MM.1S (cell line): ENCODE measurements around the gene PPP4R3A.

Experiments used
- DNase-seq: peaks from one replicate; pipeline ENCODE4 v3.0.0-alpha.2; 2015
- H2AFZ ChIP-seq: fragments of 300-600 bp; sonication (generic); 2 replicates; pipeline ENCODE4 v1.6.0; 2016; ENCODE audit warnings: antibody characterized with exemption, low read length
- H3F3A ChIP-seq: fragments of 300-600 bp; sonication (generic); 2 replicates; pipeline ENCODE4 v1.6.1; 2016; ENCODE audit warnings: mild to moderate bottlenecking, antibody characterized with exemption, low read length, moderate library complexity, mixed read lengths; ENCODE audit not compliant: insufficient read depth
- H3K27ac ChIP-seq: fragments of 300-600 bp; sonication (generic); 2 replicates; pipeline ENCODE4 v1.5.1; 2016; ENCODE audit warnings: mild to moderate bottlenecking, low read length
- H3K27me3 ChIP-seq: fragments of 300-600 bp; sonication (generic); replicated peaks from 2 replicates; pipeline ENCODE4 v1.6.0; 2016; ENCODE audit warnings: low read length; ENCODE audit not compliant: insufficient read depth
- H3K36me3 ChIP-seq: fragments of 300-600 bp; sonication (generic); replicated peaks from 2 replicates; pipeline ENCODE4 v1.6.1; 2016; ENCODE audit warnings: mild to moderate bottlenecking, low read length, mixed read lengths; ENCODE audit not compliant: insufficient read depth
- H3K4me1 ChIP-seq: fragments of 300-600 bp; sonication (generic); 2 replicates; pipeline ENCODE4 v1.6.1; 2016; ENCODE audit warnings: low read length, mixed read lengths
- H3K4me2 ChIP-seq: fragments of 300-600 bp; sonication (generic); 2 replicates; pipeline ENCODE4 v1.6.0; 2016; ENCODE audit warnings: low read depth, low read length
- H3K4me3 ChIP-seq: fragments of 300-600 bp; sonication (generic); 2 replicates; pipeline ENCODE4 v1.5.1; 2016; ENCODE audit warnings: low read length, mixed read lengths
- H3K79me2 ChIP-seq: fragments of 300-600 bp; sonication (generic); 2 replicates; pipeline ENCODE4 v1.6.1; 2016; ENCODE audit warnings: mixed run types, low read length, mixed read lengths
- H3K9ac ChIP-seq: fragments of 300-600 bp; sonication (generic); 2 replicates; pipeline ENCODE4 v1.6.1; 2016; ENCODE audit warnings: low read length, mixed read lengths
- H3K9me2 ChIP-seq: fragments of 300-600 bp; sonication (generic); replicated peaks from 2 replicates; pipeline ENCODE4 v1.6.1; 2016; ENCODE audit warnings: mild to moderate bottlenecking, low read length, mixed read lengths; ENCODE audit not compliant: insufficient read depth
- H3K9me3 ChIP-seq: fragments of 300-600 bp; sonication (generic); replicated peaks from 2 replicates; pipeline ENCODE4 v1.6.1; 2016; ENCODE audit warnings: mild to moderate bottlenecking, low read length, mixed read lengths; ENCODE audit not compliant: insufficient read depth
- H4K20me1 ChIP-seq: fragments of 300-600 bp; sonication (generic); 2 replicates; pipeline ENCODE4 v1.6.1; 2016; ENCODE audit warnings: mild to moderate bottlenecking, low read length, moderate library complexity, mixed read lengths; ENCODE audit not compliant: insufficient read depth
- EZH2 ChIP-seq: fragments of 300-600 bp; sonication (generic); optimal IDR thresholded peaks from 2 replicates; pipeline ENCODE3; 2017; ENCODE audit warnings: low read depth, mild to moderate bottlenecking, antibody characterized with exemption, low read length, mixed read lengths
- EZH2phosphoT487 ChIP-seq: fragments of 300-600 bp; sonication (generic); IDR thresholded peaks from 2 replicates; pipeline ENCODE4 v1.6.1; 2018; ENCODE audit warnings: antibody characterized with exemption, low read length
- TF ChIP-seq, protein P1 (sequence below): fragments of 300-600 bp; sonication (generic); IDR thresholded peaks from 2 replicates; pipeline ENCODE4 v1.5.1; 2016; ENCODE audit warnings: antibody characterized with exemption, low read length, mixed read lengths

Gene PPP4R3A

DNA sequence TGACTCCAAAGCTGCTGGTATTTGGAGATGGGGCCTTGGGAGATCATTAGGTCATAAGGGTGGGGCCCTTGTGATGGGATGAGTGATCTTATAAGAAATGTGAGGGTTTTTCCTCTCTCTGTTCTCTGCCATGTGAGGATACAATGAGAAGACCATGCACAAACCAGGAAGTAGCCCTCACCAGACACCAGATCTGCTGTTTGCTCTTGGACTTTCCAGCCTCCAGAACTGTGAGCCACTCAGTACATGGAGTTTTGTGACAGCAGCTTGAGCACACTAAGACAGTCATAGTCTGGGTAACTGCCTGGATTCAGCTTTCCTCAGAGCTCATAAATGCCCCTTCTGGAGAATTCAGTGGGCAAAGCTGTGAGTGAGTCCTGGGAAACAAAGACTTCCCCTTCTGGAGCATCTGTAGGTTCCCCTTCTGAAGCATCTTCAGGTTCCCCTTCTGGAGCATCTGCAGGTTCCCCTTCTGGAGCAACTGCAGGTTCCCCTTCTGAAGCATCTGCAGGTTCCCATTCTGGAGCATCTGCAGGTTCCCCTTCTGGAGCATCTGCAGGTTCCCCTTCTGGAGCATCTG lies 11.0 kb upstream of the PPP4R3A start:
- Histone ChIP-seq H3F3A (no peaks in the 10 kb centered on the region), H3K9ac (no peak overlapping the region), H3K4me2 (no peak overlapping the region), H3K27me3 (no peaks in the 10 kb centered on the region), H3K9me2 (no peaks in the 10 kb centered on the region), H3K4me3 (no peak overlapping the region), H3K79me2 (no peaks in the 10 kb centered on the region), H3K4me1 (no peaks in the 10 kb centered on the region), H4K20me1 (no peaks in the 10 kb centered on the region), H3K27ac (no peak overlapping the region), H3K9me3 (no peaks in the 10 kb centered on the region), H3K36me3 (no peaks in the 10 kb centered on the region), H2AFZ (no peak overlapping the region)
- no peak for DNase-seq
- TF ChIP-seq EZH2 (no peak), EZH2phosphoT487 (no peak)
- TF ChIP-seq, protein P1, sequence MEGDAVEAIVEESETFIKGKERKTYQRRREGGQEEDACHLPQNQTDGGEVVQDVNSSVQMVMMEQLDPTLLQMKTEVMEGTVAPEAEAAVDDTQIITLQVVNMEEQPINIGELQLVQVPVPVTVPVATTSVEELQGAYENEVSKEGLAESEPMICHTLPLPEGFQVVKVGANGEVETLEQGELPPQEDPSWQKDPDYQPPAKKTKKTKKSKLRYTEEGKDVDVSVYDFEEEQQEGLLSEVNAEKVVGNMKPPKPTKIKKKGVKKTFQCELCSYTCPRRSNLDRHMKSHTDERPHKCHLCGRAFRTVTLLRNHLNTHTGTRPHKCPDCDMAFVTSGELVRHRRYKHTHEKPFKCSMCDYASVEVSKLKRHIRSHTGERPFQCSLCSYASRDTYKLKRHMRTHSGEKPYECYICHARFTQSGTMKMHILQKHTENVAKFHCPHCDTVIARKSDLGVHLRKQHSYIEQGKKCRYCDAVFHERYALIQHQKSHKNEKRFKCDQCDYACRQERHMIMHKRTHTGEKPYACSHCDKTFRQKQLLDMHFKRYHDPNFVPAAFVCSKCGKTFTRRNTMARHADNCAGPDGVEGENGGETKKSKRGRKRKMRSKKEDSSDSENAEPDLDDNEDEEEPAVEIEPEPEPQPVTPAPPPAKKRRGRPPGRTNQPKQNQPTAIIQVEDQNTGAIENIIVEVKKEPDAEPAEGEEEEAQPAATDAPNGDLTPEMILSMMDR: no peak

DNA sequence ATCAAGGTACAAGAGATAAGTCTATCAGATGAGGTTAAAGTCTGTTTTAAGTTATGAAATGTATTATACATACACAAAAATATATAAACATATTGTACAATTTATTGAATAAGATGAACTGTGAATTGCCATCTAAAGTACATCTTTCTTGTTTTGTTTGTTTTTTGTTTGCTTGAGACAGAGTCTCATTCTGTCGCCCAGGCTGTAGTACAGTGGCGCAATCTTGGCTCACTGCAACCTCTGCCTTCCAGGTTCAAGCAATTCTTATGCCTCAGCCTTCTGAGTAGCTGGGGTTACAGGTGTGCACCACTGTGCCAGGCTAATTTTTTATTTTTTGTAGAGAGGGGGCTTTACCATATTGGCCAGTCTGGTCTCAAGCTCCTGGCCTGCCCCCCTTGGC lies 10.0 kb upstream of the PPP4R3A start:
- no peak overlapping the region for H2AFZ ChIP-seq
- H4K20me1 ChIP-seq: no peaks in the 10 kb centered on the region
- no peak overlapping the region for H3K9ac ChIP-seq
- no peaks in the 10 kb centered on the region for H3K79me2 ChIP-seq
- no peaks in the 10 kb centered on the region for H3F3A ChIP-seq
- DNase-seq: no peak
- no peaks in the 10 kb centered on the region for H3K9me3 ChIP-seq
- H3K4me2 ChIP-seq: no peak overlapping the region
- no peak overlapping the region for H3K4me3 ChIP-seq
- TF ChIP-seq, protein P1: no peak
- TF ChIP-seq EZH2 (no peak), EZH2phosphoT487 (no peak)
- no peak overlapping the region for H3K27ac ChIP-seq
- H3K4me1 ChIP-seq: no peaks in the 10 kb centered on the region
- no peaks in the 10 kb centered on the region for H3K9me2 ChIP-seq
- H3K27me3 ChIP-seq: no peaks in the 10 kb centered on the region
- no peaks in the 10 kb centered on the region for H3K36me3 ChIP-seq

DNA sequence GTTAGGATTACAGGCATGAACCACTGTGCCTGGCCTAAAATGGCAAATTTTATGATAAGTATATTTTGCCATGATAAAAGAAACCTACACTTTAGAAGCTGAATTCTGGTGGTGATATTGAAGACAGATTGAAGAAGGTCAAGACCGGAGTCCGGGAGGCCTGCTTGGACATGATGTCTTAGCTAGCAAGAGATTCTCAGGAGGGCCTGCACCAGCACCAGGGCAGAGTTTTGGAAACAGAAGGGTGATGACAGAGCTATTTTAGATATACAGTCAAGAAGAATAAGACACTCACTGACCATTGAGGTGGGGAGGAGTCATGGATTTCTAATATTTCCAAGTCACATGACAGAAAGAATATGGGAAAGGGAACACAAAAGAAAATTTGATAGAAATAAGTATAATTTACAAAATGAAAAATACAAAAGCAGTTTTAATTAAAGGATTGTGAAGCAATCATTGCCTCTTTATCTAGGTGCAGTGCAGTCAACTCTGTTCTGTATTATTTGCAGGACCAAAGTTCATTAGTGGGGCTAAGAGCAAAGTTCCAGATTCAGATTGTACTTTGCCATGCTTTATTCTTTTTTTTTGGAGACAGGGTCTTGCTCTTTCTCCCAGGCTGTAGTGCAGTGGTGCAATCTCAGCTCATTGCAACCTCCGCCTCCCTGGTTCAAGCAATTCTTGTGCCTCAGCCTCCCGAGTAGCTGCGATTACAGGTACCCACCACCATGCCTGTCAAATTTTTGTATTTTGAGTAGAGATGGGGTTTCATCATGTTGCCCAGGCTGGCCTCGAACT lies 9.3 kb upstream of the PPP4R3A start:
- Histone ChIP-seq H3K27ac (no peak overlapping the region), H3K9ac (no peak overlapping the region), H3K4me1 (no peaks in the 10 kb centered on the region)

More for the DNA sequence above, 9.3 kb upstream of the PPP4R3A start:
- Histone ChIP-seq H3K9me2 (no peaks in the 10 kb centered on the region), H3K9me3 (no peaks in the 10 kb centered on the region), H3K4me2 (no peak overlapping the region), H3K36me3 (no peaks in the 10 kb centered on the region), H3K79me2 (no peaks in the 10 kb centered on the region), H3K27me3 (no peaks in the 10 kb centered on the region), H4K20me1 (no peaks in the 10 kb centered on the region), H3K4me3 (no peak overlapping the region), H3F3A (no peaks in the 10 kb centered on the region), H2AFZ (no peak overlapping the region)
- no peak for TF ChIP-seq EZH2
- TF ChIP-seq, protein P1: no peak
- no peak for TF ChIP-seq EZH2phosphoT487
- no peak for DNase-seq
